WTC11 (cell line): ENCODE data around the gene BCAS3. TPM values are rescaled to one million over a fixed set of nuclear protein-coding genes. Genes with fewer than 3 reads are reported as not detected.

Experiments
- ATAC-seq: fragments of 200-7000 bp; cut with Tn5 transposase; 2 replicates; pipeline ENCODE4 v1.10.0; 2021; ENCODE audit warnings: mild to moderate bottlenecking, moderate library complexity
- CTCF ChIA-PET: fragments of 300-600 bp; sonication (Branson Sonifier 250); formaldehyde crosslinking; loops from one replicate; lab custom pipeline; 2021; ENCODE audit warnings: antibody characterized with exemption; lab: Charles Lee
- POLR2A ChIA-PET: fragments of 350-600 bp; sonication (Branson Sonifier 250); formaldehyde crosslinking; loops from one replicate; lab custom pipeline; 2021; ENCODE audit warnings: antibody characterized with exemption; lab: Charles Lee
- DNase-seq: peaks from one replicate; pipeline ENCODE4 v3.0.0; 2021; ENCODE audit warnings: low spot score
- H3K27ac Mint-ChIP-seq: 2 replicates; pipeline ENCODE4 v1.8.0; 2021; ENCODE audit warnings: mixed read lengths
- H3K27me3 Mint-ChIP-seq: 2 replicates; pipeline ENCODE4 v1.8.0; 2021; ENCODE audit warnings: low read depth, mild to moderate bottlenecking, moderate library complexity, mixed read lengths
- H3K36me3 Mint-ChIP-seq: 2 replicates; pipeline ENCODE4 v1.8.0; 2021; ENCODE audit warnings: mixed read lengths
- H3K4me1 Mint-ChIP-seq: 2 replicates; pipeline ENCODE4 v1.8.0; 2022; ENCODE audit warnings: mixed read lengths
- H3K4me3 Mint-ChIP-seq: 2 replicates; pipeline ENCODE4 v1.8.0; 2021; ENCODE audit warnings: mild to moderate bottlenecking, moderate library complexity, mixed read lengths
- H3K9me3 Mint-ChIP-seq: 2 replicates; pipeline ENCODE4 v1.8.0; 2021; ENCODE audit warnings: mixed read lengths
- NFYB ChIP-seq: sonication (generic); formaldehyde crosslinking; conservative IDR thresholded peaks from 2 replicates; pipeline ENCODE4 v1.8.0; 2022; ENCODE audit warnings: low read depth, missing genetic modification reagents
- RELA ChIP-seq: sonication (generic); formaldehyde crosslinking; IDR thresholded peaks from 2 replicates; pipeline ENCODE4 v1.8.1; 2022; ENCODE audit warnings: missing genetic modification reagents, mild to moderate bottlenecking, borderline replicate concordance
- SP1 ChIP-seq: sonication (generic); formaldehyde crosslinking; conservative IDR thresholded peaks from 2 replicates; pipeline ENCODE4 v1.8.1; 2022; ENCODE audit warnings: missing genetic modification reagents
- ZNF138 ChIP-seq: sonication (generic); formaldehyde crosslinking; conservative IDR thresholded peaks from 2 replicates; pipeline ENCODE4 v1.8.1; 2022; ENCODE audit warnings: mild to moderate bottlenecking, moderate library complexity, missing genetic modification reagents
- total RNA-seq: library from RNA; stranded (reverse); gene quantifications from 3 replicates; pipeline ENCODE4 v1.2.3, GENCODE V29; 2021
- TF ChIP-seq, protein P1 (sequence below): sonication (generic); formaldehyde crosslinking; IDR thresholded peaks from 2 replicates; pipeline ENCODE4 v1.8.1; 2022; ENCODE audit warnings: low read depth, missing genetic modification reagents, borderline replicate concordance
- TF ChIP-seq, protein P2 (sequence below): sonication (generic); formaldehyde crosslinking; IDR thresholded peaks from 2 replicates; pipeline ENCODE4 v1.8.1; 2023; ENCODE audit warnings: mild to moderate bottlenecking, missing genetic modification reagents, moderate library complexity
- TF ChIP-seq, protein P3 (sequence below): sonication (generic); formaldehyde crosslinking; conservative IDR thresholded peaks from 2 replicates; pipeline ENCODE4 v1.8.1; 2022; ENCODE audit warnings: mild to moderate bottlenecking, missing genetic modification reagents
- TF ChIP-seq, protein P4 (sequence below): sonication (generic); formaldehyde crosslinking; IDR thresholded peaks from 2 replicates; pipeline ENCODE4 v1.8.1; 2022; ENCODE audit warnings: missing genetic modification reagents, borderline replicate concordance

Gene BCAS3
- total RNA-seq, 1 experiment from 2014 or later: 15.5 TPM

DNA sequence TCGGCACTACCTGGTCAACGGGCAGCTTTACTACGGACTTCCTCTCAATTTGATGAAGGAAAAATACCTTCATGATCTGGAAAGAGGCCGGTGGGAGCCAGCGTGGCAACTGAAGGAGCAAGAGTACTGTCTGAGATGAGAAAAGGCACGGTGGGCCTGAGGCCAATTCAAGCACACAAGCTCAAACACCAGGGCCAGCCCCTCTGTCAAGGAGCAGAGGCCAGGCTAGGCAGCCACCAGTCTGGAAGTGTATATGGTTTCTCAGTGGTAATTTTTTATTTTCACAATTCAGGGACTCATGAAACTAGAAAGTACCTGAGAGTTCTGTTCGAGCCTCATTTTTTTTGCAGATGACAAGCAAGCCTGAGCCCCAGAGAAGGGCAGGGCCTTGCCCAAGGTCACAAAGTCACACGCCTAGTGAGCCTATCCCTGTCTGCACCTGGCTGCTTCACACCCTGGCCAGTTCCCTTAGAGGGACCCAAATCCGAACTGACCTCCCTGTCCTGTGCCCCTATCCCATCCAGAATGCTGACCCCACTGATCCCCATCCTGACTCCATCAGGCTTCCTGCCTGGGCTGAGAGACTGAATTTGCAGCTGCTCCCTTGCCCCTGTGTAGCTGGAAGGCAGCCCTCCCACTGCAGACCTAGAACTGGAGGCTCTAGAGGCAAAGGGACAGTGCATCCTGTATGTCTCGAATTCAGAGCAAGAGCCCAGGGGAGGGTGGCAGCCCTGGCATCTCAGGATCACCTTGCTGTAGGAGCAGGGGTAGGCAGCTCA lies 717.2 kb downstream of the BCAS3 start (continued):
- TF ChIP-seq, protein P1, sequence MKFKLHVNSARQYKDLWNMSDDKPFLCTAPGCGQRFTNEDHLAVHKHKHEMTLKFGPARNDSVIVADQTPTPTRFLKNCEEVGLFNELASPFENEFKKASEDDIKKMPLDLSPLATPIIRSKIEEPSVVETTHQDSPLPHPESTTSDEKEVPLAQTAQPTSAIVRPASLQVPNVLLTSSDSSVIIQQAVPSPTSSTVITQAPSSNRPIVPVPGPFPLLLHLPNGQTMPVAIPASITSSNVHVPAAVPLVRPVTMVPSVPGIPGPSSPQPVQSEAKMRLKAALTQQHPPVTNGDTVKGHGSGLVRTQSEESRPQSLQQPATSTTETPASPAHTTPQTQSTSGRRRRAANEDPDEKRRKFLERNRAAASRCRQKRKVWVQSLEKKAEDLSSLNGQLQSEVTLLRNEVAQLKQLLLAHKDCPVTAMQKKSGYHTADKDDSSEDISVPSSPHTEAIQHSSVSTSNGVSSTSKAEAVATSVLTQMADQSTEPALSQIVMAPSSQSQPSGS (CRISPR knock-in tag): no peak
- TF ChIP-seq, protein P2, sequence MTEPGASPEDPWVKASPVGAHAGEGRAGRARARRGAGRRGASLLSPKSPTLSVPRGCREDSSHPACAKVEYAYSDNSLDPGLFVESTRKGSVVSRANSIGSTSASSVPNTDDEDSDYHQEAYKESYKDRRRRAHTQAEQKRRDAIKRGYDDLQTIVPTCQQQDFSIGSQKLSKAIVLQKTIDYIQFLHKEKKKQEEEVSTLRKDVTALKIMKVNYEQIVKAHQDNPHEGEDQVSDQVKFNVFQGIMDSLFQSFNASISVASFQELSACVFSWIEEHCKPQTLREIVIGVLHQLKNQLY (CRISPR knock-in tag): no peak
- no peak for TF ChIP-seq RELA (CRISPR knock-in tag)
- TF ChIP-seq, protein P3, sequence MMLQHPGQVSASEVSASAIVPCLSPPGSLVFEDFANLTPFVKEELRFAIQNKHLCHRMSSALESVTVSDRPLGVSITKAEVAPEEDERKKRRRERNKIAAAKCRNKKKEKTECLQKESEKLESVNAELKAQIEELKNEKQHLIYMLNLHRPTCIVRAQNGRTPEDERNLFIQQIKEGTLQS (CRISPR knock-in tag): no peak

DNA sequence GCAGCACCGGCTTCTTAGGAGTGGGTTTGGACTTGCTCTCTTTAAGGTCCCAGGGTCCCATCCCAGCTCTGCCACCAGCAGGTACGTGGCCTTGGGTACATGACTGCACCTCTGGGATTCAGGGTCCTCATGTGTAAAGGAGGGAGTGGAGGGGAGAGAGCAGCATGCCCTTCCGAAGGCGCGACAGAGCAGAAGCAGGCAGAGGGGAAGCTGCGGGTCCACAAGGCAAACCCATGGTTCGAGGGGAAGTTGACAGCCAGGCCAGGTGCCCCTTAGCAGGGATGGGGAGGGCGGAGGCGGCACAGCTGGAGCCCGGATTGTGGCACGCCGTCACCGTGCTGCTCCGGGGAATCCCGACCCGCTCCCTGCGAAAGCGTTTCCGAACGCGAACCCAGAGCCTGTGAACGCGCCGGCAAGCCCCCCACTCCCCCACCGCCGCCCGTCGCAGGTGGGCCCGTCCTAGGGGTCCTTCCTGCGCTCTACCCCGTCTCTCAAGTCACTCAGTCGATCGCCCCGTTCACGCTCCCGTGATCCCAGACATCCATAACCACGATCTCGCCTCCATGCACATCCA lies 717.8 kb downstream of the BCAS3 start:
- Mint-ChIP-seq H3K4me3 (peak overlapping the region; percentile 56), H3K4me1 (peaks cover 17% of the 10 kb centered on the region), H3K27ac (no peak overlapping the region), H3K27me3 (peaks cover 88% of the 10 kb centered on the region), H3K9me3 (no peaks in the 10 kb centered on the region), H3K36me3 (no peaks in the 10 kb centered on the region)
- POLR2A ChIA-PET: no interaction called here
- ATAC-seq (peak; percentile 3; the same call in 1 of the 2 replicates), DNase-seq (peak; percentile 53)
- CTCF ChIA-PET: interaction anchor here (0.6 to 1.0 kb wide), 2 partner anchors 424 to 675 kb away, joined by 3 to 5 read pairs; no protein-coding TSS in a partner anchor
- 0 out of 2 replicates have a peak, but pooled peaks have one; percentile 12 for TF ChIP-seq SP1
- 0 out of 2 replicates have a peak, but pooled peaks have one; percentile 25 for TF ChIP-seq ZNF138 (CRISPR knock-in tag)
- TF ChIP-seq, protein P4, sequence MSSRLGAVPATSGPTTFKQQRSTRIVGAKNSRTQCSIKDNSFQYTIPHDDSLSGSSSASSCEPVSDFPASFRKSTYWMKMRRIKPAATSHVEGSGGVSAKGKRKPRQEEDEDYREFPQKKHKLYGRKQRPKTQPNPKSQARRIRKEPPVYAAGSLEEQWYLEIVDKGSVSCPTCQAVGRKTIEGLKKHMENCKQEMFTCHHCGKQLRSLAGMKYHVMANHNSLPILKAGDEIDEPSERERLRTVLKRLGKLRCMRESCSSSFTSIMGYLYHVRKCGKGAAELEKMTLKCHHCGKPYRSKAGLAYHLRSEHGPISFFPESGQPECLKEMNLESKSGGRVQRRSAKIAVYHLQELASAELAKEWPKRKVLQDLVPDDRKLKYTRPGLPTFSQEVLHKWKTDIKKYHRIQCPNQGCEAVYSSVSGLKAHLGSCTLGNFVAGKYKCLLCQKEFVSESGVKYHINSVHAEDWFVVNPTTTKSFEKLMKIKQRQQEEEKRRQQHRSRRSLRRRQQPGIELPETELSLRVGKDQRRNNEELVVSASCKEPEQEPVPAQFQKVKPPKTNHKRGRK: no peak

DNA sequence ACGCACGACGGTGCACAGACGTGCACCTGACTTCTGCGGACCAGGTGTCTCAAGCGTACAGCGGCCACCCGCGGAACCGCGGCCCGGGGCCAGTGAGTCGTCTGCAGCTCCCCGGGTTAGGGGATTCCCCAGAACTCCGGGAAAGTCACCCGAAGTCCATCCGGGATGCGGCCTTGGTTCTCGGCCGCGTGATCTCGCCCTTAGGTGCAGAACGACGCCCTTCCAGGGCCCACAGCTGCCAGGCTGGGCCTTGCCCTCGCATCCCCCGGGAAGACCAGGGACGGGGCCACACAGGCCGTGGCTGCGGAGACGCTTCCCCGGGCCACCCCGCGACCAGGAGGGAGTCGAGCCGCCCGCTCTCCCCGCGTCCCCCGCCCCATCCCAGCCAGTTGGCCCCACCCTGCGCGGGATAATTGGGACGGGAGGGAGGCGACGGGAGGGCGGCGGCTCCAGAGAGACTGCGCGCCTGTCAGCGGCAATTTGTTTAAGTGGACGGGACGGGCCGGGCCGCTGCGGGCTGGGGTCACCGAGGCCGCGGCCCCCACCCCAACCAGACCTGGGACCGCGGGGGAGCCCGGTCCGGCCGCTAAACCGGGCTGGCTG lies 718.4 kb downstream of the BCAS3 start:
- peaks cover 18% of the 10 kb centered on the region for H3K4me1 Mint-ChIP-seq
- ATAC-seq (no peak), DNase-seq (no peak)
- H3K27ac Mint-ChIP-seq: no peak overlapping the region
- H3K9me3 Mint-ChIP-seq: no peaks in the 10 kb centered on the region
- H3K4me3 Mint-ChIP-seq: peak overlapping the region; percentile 56
- peaks cover 91% of the 10 kb centered on the region for H3K27me3 Mint-ChIP-seq
- H3K36me3 Mint-ChIP-seq: no peaks in the 10 kb centered on the region
- CTCF ChIA-PET: interaction anchor here (0.5 to 2.0 kb wide), 4 partner anchors 17 to 675 kb away, joined by 3 to 10 read pairs (median 4); no protein-coding TSS in a partner anchor
- POLR2A ChIA-PET: no interaction called here
- TF ChIP-seq SP1: 0 out of 2 replicates have a peak, but pooled peaks have one; percentile 21
- no peak for TF ChIP-seq ZNF138 (CRISPR knock-in tag)

DNA sequence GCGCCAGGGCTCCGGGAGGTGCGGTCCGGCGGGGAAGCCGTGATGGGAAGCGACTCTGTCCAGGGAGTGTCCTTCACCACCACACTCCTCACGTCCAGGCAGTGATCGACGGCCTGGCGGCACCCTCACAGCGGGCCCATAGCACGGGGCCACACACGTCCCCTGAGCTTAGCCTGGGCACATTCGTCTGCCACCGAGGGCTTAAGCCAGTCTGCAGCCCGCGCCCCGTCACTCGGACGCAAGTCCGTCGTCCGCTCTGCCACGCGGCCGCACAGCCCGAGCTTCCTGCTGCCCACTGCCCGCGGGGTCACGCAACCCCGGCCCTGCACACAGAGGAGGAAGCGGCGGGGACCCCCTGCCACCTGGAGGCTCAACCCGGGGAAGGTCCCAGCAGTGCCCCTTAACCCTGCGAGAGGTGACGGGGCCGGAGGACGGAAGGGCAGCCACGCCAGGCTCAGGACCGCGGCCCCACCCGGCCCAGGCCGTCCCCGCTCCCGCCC lies 719.0 kb downstream of the BCAS3 start:
- no peak overlapping the region for H3K27ac Mint-ChIP-seq
- no peaks in the 10 kb centered on the region for H3K9me3 Mint-ChIP-seq
- peaks cover 23% of the 10 kb centered on the region for H3K4me1 Mint-ChIP-seq
- CTCF ChIA-PET: interaction anchor here (0.5 to 2.0 kb wide), 6 partner anchors 13 to 676 kb away, joined by 3 to 10 read pairs (median 4); no protein-coding TSS in a partner anchor
- no peaks in the 10 kb centered on the region for H3K36me3 Mint-ChIP-seq
- no peak for TF ChIP-seq NFYB
- TF ChIP-seq, protein P3 (CRISPR knock-in tag): no peak
- POLR2A ChIA-PET: no interaction called here
- ATAC-seq (no peak), DNase-seq (no peak)
- peaks cover 91% of the 10 kb centered on the region for H3K27me3 Mint-ChIP-seq
- H3K4me3 Mint-ChIP-seq: no peak overlapping the region
